ENCODE results near the gene MAP1B.
"Not testable (repeated sequence)": the region's sequence is repeated elsewhere in the genome, so short reads cannot be mapped to it uniquely, and the experiment has no call there.

The MAP1B gene

DNA sequence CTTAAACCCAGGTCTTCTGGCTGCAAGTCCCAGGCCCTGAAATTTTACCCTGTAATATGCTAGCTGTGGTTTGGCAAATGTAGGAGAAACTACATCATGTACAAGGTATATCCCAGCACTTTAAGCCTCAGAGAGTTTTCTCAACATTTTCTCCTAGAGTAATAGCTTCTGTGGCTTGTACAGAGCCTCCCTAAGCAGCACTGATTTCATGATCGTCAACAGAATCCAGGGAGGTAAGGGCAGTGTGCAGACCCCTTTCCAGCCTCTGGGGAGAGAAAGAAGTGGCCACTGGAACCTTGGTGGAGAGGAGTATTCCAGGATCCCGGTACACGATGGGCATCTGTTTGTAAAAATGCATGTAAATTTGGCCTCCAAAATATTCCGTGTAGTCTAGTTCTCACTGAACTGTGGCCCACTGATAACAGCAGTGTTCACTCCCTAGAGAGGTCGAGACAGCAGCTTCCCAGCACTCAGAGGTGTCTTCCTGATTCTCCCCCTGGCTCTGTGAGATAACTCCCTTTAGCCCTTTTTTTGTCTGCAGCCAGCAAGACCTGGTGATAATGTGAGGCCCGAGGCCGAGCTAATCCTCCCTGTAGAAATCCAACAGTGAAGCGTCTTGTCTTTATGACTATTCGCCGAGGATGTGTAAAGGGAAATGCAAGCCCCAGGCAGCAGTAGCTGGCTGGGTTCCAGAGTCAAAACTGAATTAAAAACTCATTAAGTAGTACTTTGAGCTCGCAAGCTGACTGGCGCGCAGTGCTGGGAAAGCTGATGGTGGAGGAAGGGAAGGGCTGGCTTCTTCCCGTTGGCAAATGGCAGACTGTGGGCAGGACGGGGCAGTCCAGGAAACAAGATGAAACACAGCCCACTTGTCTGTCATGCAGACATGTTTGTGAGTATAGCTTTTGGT lies 59.0 kb downstream of the MAP1B start:
- DNase-seq, result peak; percentile 61

DNA sequence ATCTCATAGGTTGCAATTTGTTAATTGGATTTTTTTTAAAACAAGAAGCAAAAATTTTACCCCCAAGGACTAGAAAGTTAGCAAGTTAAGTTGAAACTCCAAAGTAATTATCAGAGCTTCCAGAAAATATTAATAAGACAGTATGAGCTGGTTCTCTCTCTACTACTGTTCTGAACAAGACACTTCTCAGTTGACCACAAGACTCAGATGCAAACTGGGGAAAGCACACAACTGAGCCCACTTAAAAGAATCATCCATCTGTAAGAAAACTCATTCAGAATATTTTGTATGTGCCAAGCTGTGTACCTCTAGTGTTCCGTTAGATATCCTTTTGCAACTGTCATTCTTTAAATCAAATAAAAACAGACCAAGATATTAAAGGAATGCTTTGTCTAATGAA lies 60.0 kb downstream of the MAP1B start:
- no peak for DNase-seq

DNA sequence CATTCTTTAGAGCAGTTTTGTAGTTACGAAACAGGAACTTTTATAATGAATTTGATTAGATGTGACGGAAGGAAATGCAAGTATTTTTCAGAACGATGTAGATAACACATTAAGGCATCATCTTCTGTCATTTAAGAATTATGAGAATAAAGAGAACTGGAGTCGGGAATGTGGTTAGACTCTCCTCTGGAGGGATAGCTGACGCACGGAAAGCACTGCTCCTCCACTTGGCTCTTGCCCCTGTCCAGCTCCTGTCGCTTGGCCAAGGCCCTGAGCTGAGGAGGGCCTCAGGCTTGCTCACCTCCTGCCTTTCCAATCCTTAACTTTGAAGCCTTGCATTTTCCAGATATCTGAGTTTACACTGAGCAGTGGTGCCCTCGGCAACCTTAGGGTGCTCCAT lies 60.5 kb downstream of the MAP1B start:
- DNase-seq, result no peak

DNA sequence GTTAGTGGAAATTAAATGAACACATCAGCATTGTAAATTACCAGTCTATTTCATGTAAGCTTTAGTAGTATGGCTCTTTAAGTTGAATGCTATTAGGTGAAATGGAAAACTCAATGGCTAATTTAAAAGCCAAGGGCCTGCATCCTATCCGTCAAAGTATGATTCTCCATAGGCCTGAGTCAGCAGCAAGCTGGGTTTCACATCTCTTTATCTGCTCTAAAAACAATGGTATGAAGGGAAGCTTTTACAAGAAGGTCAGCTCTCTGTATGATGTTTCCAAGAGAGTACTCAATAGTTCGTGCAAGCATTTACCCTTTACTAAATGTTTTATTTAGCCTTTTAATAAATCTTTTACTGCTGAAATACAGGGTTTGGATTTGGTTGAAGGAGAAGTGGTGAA lies 62.8 kb downstream of the MAP1B start:
- DNase-seq, result no peak

DNA sequence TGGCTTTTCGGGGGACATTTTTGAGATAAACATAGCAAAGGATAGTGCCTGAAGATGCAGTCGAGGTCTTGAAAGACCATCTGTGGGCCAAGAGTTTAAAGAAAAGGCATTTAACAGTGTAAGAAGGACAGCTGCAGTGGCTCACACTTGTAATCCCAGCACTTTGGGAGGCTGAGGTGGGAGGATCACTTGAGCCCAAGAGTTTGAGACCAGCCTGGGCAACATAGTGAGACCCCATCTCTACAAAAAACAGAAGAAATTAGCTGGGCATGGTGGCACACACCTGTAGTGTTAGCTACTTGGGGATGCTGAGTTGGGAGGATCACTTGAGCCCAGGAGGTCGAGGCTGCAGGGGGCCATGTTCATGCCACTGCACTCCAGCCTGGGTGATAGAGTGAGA lies 63.9 kb downstream of the MAP1B start:
- not testable (repeated sequence) for DNase-seq

DNA sequence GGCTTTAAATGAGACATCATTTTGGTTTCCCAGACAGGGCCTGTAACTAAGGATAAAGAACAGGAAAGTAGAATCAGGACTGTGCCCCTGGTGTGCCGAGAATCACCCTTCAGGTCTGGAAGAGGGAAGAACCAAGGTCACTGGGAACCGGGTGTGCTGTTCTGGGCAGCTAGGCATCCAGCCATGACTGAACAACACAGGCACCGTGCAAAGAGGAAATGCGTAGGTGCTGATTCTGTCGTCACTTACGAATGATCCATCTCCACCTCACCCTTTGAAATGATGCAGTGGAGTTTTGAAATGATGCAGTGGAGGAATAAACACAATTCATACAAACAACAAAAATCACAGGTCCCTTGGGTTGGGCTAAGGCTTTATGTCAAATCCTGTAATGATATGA lies 64.4 kb downstream of the MAP1B start:
- no peak for DNase-seq

DNA sequence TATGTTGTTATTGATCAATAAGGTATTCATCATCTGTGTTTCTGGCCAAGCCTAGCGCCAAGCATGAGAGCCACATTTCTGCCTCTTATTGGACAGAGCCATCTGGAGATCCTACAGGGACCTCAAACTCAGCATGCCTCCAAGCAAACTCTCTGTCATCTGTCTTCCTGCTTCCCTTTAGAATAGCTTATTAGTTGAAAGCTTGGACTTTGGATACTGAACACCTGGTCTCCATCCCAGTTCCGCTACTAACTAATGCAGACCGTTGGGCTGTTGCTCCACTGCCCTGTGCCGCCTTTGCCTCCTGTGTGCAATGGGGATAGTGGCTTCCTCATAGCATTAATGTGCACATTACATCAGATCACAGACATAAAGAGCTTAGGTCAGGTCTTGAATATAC lies 65.5 kb downstream of the MAP1B start:
- no peak for DNase-seq

DNA sequence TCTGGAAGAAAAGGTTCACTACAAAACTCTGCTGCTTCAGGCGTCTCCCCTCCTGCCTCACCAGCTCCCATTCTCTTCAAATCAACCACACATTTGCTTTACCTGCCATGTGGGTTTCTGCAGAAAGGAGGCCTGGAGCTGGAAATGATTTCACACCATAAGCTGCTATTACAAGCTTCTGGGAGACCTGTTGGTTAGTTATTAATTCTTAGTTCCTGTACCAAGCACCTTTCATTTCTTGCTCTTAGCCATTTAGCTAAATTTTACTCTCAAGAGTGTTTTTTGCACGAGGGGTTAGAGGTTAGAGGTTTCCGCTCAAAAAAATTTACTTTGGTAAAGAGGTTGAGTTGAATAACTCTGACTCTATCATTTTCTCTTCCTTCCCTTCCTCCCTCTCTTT lies 70.3 kb downstream of the MAP1B start:
- DNase-seq, result no peak

DNA sequence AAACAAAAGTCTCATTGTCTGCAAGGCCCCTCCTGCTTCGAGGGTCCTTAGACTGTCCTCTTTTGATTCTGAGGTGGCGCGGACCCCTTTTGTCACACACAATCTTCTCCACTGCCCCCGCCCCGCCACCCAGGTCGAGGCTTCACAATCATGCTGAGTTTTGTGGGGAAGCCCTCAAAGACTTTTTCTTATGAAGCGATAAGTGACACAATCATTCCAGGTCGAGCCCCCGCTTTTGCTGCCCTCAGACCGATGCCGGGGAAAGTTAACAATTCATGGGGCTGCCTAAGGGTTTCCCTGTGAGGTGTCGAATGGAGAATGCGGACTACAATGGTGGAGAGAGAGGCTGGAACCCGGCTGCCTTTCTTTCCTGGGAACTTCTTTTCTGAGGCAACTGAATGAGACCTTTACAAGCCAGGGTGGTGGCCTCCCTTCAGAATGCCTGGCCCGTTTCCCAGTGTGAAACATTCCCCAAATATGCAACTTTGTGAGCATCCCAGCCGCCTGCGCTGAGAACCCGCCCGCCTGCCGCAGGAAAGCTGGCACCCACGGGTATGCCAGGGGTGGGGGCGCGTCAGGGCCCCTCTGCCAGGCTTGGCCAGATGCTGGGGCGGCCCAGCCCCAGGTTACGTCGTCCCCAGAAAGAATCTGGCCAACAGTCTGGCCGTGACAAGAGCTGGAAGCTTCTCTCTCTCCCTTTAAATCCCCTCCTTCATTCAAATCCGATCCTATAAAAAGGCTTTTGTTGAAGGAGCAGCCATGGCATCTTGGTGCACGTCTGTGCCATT lies 71.9 kb downstream of the MAP1B start:
- no peak for DNase-seq

DNA sequence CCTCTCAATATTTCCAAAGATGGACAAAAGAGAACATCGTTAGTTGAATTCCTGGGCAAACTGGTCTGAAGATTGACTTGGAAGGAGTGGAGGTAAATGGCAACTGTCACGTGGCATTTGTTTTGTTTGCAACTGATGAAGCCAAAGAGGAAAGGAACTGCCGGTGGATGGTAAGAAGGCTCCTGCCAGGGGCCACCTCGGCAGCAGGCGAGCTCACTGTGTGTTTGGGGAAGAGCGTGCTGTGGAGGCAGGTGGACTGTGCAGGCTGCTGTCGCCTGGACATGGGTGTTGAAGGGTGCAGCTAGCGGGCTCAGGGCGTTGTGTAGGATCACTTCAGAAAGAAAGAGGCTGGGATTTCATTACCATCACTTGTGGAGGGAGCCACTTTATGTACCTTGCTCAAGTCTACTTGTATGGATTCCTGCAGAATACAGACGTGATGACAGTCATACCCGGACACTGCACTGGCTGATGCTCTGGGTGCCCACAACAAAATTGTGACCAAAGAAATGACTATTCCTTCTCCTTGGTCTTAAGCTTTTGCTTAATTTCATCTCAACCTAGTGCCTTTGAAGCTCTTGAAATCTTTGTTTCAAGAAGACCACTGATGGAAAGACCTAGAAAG lies 72.7 kb downstream of the MAP1B start:
- DNase-seq, result no peak

DNA sequence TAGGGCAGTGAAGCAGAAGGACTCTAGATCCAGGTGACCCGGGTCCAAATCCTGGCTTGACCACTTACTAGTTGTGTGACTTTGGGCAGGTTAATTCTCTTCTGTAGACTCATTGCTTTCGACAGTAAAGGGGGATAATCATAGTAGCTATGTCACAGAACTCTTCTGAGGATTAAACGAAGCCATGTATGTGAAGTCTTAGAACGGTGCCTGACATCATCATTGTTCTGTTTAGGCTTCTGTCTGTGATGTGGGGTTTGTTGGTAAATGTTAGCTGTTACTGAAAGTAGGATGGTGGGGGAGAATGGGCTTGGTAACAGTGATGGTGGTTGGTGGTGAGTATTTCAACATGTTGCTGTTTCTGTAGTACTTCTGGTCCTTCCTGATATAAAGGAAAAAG lies 73.7 kb downstream of the MAP1B start:
- no peak for DNase-seq

DNA sequence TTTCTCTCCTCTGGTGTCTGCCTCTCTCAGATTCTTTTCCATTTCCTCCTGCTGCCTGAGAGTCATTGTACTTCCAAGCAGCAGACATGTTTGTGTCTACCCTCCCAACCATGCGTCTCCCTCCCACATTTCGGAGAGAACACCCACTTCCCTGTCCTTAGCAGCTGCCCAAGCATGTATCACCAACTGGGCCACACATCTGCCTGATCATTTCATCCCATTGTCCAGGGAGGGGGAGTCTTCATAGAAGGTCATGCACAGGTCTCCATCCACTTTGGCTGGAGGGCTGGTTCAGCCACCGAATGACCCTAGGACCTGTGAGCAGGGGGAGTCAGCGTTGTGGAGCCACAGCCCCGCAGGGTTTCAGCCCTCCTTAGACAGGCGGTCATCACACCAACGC lies 75.4 kb downstream of the MAP1B start:
- DNase-seq, result no peak

DNA sequence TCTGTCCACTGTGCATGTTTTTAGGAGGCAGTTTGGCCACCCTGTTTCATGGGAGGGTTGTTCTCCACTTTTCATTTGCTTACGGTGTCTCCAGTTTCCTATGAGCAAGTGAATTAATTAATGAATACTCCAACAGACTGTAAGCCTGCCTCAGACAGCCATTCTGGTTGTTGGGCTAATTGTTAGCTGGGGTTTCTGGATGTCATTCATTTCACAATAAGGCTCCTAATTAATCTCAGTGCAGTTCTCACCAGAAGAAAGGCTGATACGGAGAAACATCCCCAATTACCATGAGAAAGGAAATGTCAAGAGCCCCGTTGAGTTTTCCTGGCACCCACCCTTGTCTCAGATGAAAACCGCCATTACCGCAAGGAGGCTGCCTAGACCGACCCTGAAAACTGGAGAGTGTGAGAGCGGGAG lies 75.8 kb downstream of the MAP1B start:
- peak; percentile 18 for DNase-seq

DNA sequence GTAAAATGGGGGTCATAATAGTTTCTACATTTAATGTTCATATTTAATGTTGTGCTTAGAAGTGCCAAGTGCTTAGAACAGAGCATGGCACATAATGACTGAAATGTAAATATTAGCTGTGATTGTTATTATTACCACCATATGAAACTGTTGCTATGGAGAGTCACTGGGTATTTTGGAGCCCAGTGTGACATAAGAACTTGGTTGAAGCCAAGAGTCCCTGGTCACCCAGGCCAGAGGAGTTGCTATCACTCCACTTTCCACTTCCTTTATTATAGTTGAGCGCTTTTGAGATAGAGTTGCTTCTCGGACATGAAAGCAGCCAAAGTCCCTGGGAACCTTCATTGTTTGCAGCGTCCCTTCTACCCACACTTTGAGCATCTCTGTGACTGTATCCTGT lies 77.1 kb downstream of the MAP1B start:
- DNase-seq, result no peak

DNA sequence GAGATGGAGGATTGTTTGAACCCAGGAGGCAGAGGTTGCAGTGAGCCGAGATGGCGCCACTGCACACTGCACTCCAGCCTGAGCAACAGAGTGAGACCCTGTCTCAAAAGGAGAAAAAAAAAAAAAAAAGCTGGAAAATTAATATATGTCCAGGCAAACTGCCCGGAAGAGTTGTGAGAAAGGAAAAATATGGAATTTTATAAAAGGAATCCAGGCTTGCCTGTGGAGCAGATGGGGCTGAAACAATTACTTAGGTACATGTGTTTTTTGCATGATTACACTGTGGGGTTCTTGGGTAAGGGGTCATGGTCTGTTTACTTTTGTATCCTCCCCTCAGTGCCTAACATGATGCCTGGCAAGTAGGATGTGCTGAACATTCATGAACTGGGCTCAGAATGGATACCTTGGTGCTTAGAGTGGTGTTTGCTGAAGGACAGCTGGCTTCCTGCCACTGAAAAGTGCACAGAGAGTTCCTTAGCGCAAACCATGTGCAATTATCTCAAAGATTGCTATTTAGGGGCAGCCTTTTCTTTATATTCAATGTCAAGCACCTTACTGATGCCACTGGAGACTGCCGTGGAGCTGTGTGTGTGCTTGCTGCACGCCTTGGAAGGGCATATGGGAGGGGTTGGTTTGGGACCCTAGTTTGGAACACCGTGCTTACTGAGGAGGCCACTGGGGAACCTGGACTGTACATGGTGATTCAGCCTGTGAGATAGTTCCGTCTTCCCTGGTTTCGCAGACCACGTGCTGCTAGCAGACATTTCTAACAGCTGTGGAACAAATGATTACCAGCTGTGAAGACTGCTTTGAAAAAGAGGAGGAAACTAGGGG lies 78.4 kb downstream of the MAP1B start:
- DNase-seq, result peak; percentile 26

DNA sequence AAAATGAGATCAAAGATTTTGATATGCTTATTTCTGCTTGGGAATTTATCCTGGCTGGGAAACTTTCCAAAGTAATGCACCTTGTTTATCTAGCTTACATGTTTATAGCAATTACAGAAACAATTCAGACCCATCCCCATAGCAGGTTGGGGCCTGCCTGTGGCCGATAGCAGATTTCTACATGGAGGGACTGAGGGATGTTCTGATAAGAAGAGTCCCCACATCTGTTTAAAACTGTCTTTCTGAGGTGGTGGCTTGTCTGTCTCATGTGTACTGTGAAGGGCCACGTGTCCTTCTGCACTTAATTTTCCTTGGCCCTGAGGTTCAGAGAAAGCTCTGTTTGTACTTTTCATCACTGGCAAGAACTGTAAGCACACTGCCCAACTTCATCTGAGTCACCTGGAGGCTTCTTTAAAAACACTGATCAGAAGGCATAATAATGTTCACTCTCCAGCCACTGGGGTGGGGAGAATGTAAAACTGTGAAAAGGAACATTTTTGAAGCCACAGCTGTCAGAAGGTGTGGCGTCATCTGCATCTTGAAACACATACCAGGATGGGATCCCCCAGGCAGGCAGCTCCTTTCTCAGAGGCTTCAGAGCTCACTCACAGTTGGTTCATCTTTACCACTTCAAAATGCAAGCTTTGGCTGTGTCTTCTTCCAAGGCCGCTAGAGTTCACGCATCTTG lies 80.3 kb downstream of the MAP1B start:
- no peak for DNase-seq

DNA sequence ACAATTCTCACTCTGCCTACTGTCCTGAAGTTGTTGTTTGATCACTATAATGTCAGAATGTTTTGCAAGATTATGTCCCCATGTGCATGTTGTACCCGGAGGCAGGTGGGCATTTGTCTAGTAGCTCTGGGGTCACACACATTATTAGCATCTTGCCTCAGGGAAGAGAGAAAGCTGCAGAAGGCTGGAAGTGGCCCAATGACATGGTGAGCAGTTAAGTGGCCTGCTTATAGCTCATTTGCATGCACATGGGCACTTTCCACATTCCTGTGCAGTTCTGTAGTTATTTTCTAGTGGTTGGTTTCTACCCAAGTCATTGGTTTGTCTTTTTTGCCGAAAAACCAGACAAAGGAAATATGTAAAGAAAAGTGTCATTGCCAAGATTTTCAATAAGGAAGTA lies 80.9 kb downstream of the MAP1B start:
- no peak for DNase-seq

DNA sequence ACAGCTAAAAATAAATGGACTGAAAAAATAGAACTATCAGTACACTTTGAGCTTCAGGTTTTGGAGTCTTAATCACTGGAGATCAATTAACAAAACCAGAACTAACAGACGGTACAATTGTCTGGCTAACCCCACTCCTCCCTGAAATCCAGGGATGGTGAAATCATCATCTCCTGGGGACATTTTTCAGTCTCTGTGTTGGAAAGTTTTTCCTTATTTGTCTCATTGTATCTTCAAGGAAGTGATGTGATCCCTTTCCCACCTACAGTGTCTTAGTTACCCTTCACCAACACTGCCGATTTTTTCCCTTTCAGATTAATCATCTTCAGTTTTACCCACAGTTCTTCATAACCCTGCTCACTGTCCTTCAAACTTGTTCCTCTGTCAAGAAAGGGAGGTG lies 81.9 kb downstream of the MAP1B start:
- no peak for DNase-seq

DNA sequence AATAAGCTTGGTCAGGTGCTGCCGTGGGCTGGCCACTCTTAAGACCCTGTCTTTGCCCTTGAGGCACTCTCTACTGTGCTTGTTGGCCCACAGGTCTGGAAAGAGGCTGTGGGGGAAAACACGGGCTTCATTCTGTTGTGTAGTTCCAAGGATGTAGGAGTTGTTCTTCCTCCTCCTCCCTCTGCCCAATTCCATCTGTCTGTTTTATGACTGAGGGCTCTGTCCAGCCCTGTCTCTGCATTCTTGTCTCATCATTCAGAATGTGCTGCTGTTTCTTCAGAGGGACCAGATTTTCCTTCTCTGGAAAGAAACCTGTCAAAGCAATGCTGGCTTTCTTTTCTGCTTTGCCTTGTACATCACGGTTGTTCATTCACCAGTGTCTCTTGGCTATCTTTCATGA lies 84.1 kb downstream of the MAP1B start:
- no peak for DNase-seq

DNA sequence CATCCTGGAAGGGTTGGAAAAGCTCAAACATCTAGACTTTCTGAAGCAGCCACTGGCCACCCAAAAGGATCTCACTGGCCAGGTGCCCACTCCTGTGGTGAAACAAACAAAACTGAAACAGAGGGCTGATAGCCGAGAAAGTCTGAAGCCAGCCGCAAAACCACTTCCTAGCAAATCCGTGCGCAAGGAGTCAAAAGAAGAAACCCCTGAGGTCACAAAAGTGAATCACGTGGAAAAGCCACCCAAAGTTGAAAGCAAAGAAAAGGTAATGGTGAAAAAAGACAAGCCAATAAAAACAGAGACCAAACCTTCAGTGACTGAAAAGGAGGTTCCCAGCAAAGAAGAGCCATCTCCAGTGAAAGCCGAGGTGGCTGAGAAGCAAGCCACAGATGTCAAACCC lies 87.6 kb downstream of the MAP1B start:
- DNase-seq, result no peak

DNA sequence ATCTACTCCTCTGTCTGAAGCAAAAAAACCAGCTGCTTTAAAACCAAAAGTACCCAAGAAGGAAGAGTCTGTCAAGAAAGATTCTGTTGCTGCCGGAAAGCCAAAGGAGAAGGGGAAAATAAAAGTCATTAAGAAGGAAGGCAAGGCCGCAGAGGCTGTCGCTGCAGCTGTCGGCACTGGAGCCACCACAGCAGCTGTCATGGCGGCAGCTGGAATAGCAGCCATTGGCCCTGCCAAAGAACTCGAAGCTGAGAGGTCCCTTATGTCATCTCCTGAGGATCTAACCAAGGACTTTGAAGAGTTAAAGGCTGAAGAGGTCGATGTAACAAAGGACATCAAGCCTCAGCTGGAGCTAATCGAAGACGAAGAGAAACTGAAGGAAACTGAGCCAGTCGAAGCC lies 88.3 kb downstream of the MAP1B start:
- DNase-seq, result no peak

DNA sequence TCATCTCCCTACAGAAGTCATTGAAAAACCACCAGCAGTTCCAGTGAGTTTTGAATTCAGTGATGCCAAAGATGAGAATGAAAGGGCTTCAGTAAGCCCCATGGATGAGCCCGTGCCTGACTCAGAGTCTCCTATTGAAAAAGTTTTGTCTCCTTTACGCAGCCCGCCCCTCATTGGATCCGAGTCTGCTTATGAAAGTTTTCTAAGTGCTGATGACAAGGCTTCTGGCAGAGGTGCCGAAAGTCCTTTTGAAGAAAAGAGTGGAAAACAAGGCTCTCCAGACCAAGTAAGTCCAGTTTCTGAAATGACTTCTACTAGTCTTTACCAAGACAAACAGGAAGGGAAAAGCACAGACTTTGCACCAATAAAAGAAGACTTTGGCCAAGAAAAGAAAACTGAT lies 90.1 kb downstream of the MAP1B start:
- DNase-seq, result no peak
